Mucosa of stomach (tissue), 1 donor: ENCODE measurements around the gene HTRA3.

ENCODE experiments used
- H3K27me3 ChIP-seq: one replicate; pipeline ENCODE4 v1.7.0; 2013; ENCODE audit warnings: mild to moderate bottlenecking, low read length; ENCODE audit not compliant: control insufficient read depth, insufficient read depth
- H3K36me3 ChIP-seq: one replicate; pipeline ENCODE4 v1.7.0; 2013; ENCODE audit warnings: low read length; ENCODE audit not compliant: control insufficient read depth, insufficient read depth
- H3K4me1 ChIP-seq: one replicate; pipeline ENCODE4 v1.7.0; 2013; ENCODE audit warnings: mild to moderate bottlenecking, low read length; ENCODE audit not compliant: control insufficient read depth, insufficient read depth
- H3K4me3 ChIP-seq: one replicate; pipeline ENCODE4 v1.7.0; 2013; ENCODE audit warnings: low read length
- H3K9ac ChIP-seq: one replicate; pipeline ENCODE4 v1.7.0; 2013; ENCODE audit warnings: mild to moderate bottlenecking, low read length, moderate library complexity
- H3K9me3 ChIP-seq: one replicate; pipeline ENCODE4 v1.7.0; 2013; ENCODE audit warnings: mild to moderate bottlenecking, low read length, moderate library complexity; ENCODE audit not compliant: control insufficient read depth
- donor health status: Pancreatic carcinoma.

Gene HTRA3

DNA sequence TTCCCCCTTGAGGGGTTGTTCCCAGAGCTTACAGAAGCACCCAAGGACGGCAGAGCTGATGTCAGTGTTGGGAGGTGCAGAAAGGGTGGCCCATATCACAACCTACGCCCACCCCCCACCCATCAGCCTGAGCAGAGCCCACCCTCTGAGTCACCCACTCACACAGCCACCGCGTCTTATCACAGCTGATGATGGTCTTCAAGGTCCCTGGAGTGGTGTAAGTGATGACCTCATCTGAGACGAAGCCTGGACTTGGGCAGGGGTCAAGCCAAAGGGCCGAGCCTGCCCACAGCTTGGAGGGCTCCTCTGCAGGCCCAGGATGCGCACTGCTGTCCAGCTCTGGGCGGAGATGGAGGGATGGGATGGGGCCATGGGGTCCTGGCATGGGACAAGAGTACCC, 3.0 kb upstream of the HTRA3 start:
- peaks cover 23% of the 10 kb centered on the region for H3K27me3 ChIP-seq
- peak overlapping the region; percentile 4 for H3K9ac ChIP-seq
- no peaks in the 10 kb centered on the region for H3K9me3 ChIP-seq
- no peak overlapping the region for H3K4me3 ChIP-seq
- H3K4me1 ChIP-seq = peaks cover 53% of the 10 kb centered on the region
- no peaks in the 10 kb centered on the region for H3K36me3 ChIP-seq

DNA sequence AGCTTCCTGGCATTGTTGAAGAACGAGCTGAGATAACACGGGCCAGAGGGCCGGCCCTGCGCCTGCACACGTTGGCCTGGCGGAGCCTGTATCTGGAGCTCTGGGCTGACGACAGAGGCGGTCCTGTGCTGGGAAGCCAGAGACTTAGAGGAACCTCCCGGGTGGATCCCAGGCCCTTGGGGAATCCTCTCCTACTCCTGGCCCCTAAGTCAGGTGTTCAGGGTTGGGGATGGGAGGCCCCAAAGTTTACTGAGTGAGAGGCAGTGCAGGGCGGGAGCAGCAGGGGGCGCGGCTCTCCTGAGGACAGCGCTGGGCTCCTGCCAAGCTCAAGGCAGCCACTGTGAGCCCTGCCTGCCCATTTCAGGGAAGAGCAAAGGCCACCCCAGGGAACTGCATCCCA, 2.5 kb upstream of the HTRA3 start:
- peaks cover 23% of the 10 kb centered on the region for H3K27me3 ChIP-seq
- no peak overlapping the region for H3K4me3 ChIP-seq
- H3K9ac ChIP-seq = peak overlapping the region; percentile 4
- H3K4me1 ChIP-seq = peaks cover 53% of the 10 kb centered on the region
- no peaks in the 10 kb centered on the region for H3K9me3 ChIP-seq
- no peaks in the 10 kb centered on the region for H3K36me3 ChIP-seq

DNA sequence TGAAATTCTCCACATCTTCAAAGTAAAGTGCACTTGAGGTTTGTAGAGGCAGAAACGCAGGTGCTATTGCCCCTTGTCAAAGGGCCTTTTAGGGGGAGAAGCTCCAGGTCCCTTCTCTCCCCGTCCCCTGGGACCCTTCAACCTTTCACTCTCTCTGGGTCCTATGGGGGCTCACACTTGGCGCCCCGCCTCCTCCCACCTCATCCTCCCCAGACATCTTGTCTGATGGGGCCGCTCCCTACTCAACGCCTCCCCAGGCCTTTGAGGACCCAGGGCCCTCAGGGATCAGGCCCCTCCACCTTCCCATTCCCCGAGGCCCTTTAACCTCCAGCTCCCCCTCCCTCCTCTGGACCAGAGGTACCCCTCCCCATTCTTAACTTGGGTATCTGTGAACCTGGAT, 1.3 kb upstream of the HTRA3 start:
- Histone ChIP-seq H3K36me3 (no peaks in the 10 kb centered on the region), H3K9me3 (no peaks in the 10 kb centered on the region), H3K9ac (no peak overlapping the region), H3K4me1 (peaks cover 53% of the 10 kb centered on the region), H3K27me3 (peaks cover 23% of the 10 kb centered on the region), H3K4me3 (no peak overlapping the region)

DNA sequence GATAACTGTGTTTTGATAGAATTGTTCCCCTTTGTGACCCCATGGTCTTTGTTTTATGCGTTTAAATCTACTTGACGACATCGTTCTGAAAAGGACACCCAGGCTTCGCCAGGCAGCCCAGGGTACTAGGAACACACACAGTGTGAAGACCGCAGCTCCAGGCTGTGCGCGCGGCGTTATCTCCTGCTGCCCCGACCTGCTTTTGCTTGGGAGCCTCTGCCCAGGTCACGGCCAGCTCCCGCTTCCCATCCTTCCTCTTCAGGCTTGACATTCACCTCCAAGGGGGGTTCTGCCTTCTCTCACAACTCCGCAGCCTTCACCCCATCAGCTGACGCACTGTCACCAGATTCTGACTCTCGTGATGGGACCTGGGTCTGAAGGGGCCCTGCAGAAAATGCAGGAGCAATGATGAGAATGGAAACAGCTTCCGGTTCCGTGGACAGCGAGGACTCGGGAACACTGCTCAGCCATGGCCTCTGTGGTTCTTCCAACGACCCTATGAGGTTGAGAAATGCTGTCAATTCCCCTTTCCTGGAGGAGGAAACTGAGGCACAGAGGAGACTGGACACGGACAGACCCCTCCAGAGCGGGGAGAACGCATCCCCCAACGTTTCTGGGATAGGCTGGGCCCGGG, 536 bp upstream of the HTRA3 start:
- Histone ChIP-seq H3K9me3 (no peaks in the 10 kb centered on the region), H3K9ac (peak overlapping the region; percentile 51), H3K4me3 (no peak overlapping the region), H3K4me1 (peaks cover 53% of the 10 kb centered on the region), H3K27me3 (peaks cover 23% of the 10 kb centered on the region), H3K36me3 (no peaks in the 10 kb centered on the region)

DNA sequence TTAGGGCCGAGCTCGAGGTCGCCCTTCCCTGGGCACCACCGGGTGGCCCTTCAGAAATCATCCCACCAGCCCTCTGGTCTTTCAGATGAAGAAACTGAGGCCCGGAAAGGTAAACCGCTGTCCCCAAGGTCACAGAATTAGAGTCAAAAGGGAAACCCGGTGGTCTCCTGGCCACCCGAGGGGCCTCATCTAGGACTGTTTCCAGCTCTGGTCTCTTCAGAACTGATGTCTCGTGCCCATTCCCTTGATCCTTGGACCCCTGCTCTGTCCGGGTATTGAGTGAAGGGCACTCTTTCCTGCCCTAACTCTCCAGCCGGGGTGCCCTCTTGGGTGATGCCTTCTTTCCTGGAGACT, 841 bp downstream of the HTRA3 start:
- Histone ChIP-seq H3K4me1 (peaks cover 57% of the 10 kb centered on the region), H3K27me3 (peaks cover 23% of the 10 kb centered on the region), H3K9me3 (no peaks in the 10 kb centered on the region), H3K9ac (peak overlapping the region; percentile 43), H3K36me3 (no peaks in the 10 kb centered on the region), H3K4me3 (no peak overlapping the region)

DNA sequence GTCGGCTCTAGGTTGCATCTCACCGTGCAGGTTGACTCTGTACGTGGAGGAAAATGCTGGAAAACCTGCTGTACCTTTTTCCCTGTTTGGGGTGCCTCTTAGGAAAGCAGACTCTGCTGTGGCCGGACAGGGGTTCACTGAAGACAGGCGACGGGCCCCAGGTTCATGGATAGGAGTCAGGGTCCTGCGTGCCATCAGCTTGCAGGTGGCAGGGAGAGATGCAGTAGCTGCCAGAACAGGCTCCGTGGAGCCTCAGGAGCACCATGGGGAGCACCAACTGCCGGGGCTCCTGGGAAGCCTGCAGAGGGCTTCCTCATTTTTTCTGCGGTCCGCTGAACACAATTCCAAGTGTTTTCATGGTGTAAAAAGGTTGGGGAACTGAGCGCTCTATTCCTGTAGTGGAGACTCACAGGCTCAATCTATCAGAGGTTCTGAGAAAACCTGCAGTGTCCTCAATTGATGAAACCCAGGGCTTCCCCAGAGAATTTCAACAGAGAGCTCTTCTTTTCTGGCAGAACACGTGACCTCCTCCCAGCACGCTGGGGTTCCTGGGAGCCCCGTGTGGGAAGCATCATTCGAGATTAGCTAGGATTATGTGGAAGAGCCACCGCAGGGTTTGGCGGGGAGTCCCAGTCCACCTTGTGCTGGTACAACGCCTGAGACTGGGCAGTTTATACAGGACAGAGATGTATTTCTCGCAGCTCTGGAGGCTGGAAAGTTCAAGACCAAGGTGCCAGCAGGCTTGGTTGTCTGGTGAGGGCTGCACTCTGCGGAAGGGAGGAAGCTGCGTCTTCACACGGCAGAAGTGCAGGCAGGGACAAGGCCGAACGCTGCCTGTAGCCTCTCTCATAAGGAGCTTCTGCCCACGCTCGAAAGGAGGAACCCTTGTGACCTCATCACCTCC, 1.6 kb downstream of the HTRA3 start:
- Histone ChIP-seq H3K36me3 (no peaks in the 10 kb centered on the region), H3K27me3 (peaks cover 23% of the 10 kb centered on the region), H3K9me3 (no peaks in the 10 kb centered on the region), H3K9ac (peak overlapping the region; percentile 43), H3K4me3 (no peak overlapping the region), H3K4me1 (peaks cover 57% of the 10 kb centered on the region)

DNA sequence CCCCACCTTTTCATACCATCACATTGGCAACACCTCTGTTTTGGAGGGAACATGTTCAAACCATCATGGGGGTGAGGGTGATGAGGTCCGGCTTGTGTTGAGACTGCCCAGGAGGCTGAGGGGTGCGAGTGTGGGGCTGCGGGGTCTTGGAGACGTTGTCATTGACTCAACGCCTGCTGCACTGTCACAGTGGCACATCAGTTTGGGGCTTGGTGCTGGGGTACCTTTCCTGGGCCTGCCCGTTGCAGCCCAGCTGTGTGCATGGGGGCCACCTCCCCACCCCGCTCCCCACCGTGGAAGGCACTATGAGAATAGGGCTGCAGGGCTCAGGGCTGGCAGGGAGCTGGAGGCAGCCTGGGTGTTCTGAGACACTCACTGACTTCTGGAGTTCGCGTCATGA, 2.3 kb downstream of the HTRA3 start:
- Histone ChIP-seq H3K36me3 (no peaks in the 10 kb centered on the region), H3K27me3 (peaks cover 23% of the 10 kb centered on the region), H3K9me3 (no peaks in the 10 kb centered on the region), H3K4me3 (no peak overlapping the region), H3K4me1 (peaks cover 57% of the 10 kb centered on the region), H3K9ac (no peak overlapping the region)

DNA sequence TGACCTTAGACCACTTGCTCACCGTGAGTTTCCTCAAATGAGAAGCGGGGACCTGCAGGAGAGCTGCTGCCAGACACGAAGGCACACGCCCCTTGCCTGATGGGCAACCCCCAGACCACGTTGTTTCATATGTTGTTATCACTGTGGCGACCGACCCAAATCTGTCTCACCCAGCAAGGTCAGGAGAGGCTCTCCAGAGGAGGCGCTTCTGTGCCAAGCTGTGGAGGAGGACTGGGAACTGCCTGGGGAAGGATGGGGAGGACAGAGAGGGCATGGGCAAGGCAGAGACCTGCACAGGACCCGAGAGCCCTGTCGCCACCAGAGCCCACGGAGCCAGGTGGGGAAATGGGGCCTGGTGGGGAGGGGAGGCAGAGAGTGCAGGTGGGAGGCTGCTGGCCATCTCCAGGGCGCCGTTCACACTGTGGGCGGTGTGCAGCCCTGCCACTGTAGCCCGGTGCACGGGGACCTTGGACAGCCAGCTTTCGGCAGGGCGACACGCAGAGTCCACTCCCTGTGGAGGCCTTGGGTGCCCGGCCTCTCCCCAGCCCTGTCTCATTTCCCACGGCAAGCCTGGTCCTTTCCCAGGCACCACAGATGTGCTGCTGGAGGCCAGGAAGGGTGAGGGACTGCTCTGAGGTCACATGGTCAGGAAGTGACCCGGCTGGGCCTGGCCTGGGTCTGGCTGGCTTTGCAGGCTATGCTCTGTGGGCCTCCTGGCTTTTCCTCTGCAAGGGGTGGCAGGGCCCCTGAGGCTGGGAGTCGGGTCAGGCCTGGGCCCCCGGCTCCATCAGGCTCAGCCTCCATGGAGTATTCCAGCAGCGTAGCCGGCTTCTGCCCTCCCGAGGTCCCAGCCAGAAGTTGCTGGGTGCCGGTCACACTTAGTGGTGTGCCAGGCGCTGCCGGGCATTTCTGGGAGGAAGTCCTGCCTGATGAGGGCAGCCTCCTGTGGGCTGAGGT, 3.2 kb downstream of the HTRA3 start:
- H3K4me1 ChIP-seq = peaks cover 55% of the 10 kb centered on the region
- no peaks in the 10 kb centered on the region for H3K9me3 ChIP-seq
- H3K36me3 ChIP-seq = no peaks in the 10 kb centered on the region
- H3K9ac ChIP-seq = no peak overlapping the region
- no peak overlapping the region for H3K4me3 ChIP-seq
- H3K27me3 ChIP-seq = peaks cover 23% of the 10 kb centered on the region

DNA sequence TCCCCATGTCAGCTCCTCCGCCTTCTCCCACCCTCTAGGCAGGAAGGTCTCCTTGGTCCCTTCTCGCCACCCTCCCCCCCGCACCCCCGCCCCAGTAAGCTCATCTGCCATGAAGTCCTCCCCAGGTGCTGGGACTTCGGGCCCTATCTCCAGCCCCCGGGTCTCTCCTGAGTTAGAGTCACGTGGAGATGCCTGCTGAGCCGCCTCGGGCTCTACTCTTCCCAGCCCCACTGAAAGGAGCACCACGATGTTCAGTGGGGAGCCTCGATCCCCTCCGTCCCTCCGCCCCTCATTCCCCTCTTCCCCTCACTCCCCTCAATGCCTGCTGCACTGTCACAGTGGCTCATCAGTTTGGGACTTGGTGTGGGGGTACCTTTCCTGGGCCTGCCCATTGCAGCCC, 3.9 kb downstream of the HTRA3 start:
- Histone ChIP-seq H3K4me1 (peaks cover 51% of the 10 kb centered on the region), H3K36me3 (no peaks in the 10 kb centered on the region), H3K4me3 (no peak overlapping the region), H3K9me3 (no peaks in the 10 kb centered on the region), H3K27me3 (peaks cover 23% of the 10 kb centered on the region), H3K9ac (no peak overlapping the region)

DNA sequence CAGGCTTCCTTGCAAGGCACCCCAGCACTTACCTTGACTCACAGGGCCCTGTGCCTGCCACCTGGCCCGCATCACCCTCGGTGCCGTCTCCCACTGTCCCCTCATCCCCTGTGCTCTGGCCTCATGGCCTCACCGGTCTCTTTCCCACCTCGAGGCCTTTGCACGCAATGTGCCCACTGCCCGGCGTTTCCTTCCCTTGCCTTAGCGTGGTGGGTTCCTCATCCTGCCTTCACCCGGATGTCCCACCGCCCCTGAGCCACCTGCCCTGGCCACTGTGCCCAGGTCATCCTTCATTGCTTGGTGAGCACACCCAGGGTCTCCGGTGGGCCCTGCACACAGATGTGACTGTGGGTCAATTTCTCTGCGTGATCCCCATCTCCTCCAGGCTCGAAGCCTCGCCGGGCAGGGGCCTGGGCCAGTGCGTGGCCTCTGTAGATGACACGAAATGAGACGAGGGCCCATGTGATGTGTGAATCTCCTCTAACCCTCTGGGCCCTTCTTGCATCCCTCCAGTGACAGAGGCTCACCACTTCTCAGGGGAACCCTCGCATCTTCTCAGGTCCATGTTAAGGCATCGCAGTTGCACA, 4.6 kb downstream of the HTRA3 start:
- H3K36me3 ChIP-seq = no peaks in the 10 kb centered on the region
- H3K4me3 ChIP-seq = no peak overlapping the region
- peaks cover 51% of the 10 kb centered on the region for H3K4me1 ChIP-seq
- H3K27me3 ChIP-seq = peaks cover 18% of the 10 kb centered on the region
- no peak overlapping the region for H3K9ac ChIP-seq
- H3K9me3 ChIP-seq = no peaks in the 10 kb centered on the region

DNA sequence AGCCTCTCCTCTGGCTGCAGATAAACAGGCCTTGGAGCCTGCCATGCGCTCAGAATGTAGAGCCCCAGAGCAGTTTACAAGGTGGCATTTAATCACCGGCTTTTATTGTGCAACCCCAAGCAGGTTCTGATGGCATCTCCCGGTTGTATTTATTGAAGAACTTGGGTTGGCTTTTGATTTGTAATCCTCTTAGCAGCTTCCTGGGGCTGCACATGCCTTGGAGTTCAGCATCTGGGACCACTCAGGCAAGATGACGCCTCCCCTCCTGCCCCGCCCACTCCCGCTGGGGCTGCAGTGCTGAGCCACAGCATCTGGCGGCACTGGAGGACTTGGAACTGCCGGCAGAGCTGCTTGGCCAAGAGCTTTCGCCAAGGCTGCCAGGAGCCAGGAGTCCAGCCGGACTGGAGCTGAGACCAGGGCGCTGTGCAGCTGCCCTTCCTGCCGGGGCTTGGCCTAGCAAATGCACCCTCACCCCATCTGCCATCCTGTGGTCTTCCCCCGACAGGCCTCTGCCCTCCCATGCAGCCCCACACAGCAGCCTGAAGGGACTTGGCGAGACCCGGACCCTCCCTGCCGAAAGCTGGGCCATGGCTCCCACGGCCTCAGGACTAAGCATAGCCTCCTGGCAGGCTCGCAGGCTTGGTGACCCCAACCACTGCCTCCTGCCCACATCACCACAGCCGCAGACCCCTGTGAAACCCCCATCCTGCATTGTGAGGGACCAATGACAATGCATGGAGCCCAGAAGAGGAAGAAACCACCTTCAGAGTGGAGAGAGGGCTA, 5.4 kb downstream of the HTRA3 start:
- H3K4me3 ChIP-seq = no peak overlapping the region
- no peak overlapping the region for H3K9ac ChIP-seq
- H3K27me3 ChIP-seq = peaks cover 15% of the 10 kb centered on the region
- peaks cover 47% of the 10 kb centered on the region for H3K4me1 ChIP-seq
- no peaks in the 10 kb centered on the region for H3K36me3 ChIP-seq
- no peaks in the 10 kb centered on the region for H3K9me3 ChIP-seq
